Activated CD8-positive, alpha-beta memory T cell treated with anti-CD3 and anti-CD28 coated beads, Interleukin-2, amount 50 U/mL, for 24 hours (primary cell): ENCODE data around the gene OSBPL3.

ENCODE experiments used
- DNase-seq: peaks from one replicate; pipeline ENCODE4 v3.0.0-alpha.2; 2020; ENCODE audit errors: extremely low read depth

Gene OSBPL3

DNA sequence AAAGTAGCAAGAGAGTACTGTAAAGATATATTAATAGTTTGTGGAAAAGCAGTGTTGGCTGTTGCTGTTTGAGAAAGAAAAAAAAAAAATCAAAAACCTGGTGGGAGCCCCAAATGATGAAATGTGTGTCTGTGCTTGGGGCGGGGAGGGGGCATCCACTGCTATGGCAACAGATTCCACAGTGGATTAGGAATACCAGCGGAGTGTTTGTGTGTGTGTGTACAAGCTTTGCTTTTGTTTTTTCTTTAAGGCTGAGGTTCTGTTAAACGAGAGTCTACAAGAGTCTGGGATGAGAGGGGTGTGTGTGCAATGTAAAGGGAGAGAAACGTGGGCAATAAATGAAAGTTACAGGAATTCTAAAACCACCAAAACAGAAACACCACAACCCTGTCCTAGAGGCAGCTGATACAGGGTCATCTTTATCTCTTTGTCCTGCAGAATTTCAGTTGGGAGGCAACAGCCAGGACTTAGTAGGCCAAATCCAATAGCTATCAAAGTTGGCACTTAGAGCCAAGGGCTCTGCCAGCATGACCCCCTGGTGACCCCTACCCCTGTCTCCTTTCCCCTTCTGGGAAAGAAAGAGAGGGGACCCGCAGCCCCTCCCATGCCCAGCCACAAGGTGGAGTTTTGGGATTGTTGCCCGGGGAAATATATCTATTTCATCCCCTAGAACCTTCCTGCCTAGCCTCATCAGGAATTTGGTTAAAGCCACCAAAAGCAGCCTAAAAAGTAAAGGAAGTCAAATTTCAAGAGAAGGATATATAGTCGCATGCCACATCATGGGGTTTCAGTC lies 85.4 kb downstream of the OSBPL3 start:
- DNase-seq: no peak

DNA sequence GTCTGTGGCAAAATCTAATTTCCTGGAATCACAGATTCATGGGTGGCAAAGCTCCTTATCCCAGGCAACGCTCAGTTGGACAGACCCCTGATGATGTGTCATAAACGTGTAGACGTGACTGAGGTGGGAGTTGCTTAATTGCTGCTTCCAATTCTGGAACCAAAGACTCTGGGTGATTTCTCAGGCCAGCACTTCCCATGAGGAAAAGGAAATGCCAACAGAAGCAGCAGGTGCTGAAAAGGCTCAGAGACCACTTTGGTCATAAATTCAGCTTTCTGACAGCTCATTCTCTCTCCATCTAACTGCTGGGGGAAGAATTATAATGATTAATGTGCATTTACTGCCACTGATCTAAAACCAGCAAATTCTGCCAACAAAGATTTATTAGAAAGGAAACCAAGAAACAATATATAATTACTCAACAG lies 88.7 kb downstream of the OSBPL3 start:
- no peak for DNase-seq

DNA sequence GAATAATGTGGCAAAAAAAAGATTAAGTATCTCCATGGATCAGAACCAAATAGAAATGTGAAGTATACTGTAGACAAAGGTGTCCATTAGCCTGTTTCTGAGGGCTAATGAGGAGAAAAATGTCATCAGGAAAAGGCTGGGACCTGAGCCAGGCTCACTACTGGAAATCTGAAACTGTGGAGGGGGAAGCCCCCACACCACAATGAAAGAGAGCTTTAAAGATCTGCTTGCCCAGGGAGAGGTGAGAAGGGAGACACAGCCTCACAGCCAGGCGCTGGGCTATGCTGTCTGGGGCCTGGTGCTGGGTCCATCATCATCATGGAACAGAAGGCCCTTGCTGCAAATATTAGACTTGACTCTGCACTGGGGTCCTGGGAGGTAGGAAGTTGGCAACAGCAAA lies 90.4 kb downstream of the OSBPL3 start:
- no peak for DNase-seq

DNA sequence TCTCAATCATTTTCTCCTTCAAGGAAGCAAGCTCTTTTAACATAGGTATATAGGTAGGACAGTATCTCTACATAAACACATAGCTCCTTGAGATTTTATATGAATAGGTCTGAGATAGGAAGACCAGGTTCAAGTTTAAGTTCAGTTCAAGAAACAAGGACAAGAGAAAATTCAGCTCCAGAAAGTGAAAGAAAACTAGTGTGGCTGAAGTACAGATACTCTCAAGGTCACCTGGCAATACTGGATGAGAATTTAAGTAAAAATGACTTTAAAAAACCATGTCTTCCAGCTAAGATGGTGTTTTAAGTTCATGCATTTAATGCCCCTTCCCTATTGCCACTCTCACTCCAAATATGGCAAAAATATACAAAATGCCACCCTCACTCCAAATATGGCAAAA lies 91.3 kb downstream of the OSBPL3 start:
- no peak for DNase-seq

GRCh38 chr7:24885716-24886115 lies 94.3 kb downstream of the OSBPL3 start:
- no peak for DNase-seq

DNA sequence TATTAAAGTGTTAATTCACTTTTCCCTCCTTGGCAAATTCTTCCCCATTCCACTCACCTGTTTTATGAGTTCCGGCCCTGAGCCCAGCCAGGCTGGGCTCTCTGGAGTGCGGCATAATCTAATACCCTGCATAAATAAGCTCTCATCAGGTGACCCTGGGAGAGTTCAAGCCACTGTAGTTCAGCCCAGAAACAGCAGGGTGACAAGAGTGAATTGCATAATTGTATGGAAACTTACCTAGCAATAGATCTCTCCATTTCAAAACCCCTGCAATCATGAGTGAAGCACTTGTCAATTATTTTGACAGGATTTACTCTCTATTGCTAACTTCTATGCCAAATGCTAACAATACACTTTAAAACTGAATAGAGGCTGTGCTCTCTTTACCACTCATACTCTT lies 94.7 kb downstream of the OSBPL3 start:
- DNase-seq: no peak

DNA sequence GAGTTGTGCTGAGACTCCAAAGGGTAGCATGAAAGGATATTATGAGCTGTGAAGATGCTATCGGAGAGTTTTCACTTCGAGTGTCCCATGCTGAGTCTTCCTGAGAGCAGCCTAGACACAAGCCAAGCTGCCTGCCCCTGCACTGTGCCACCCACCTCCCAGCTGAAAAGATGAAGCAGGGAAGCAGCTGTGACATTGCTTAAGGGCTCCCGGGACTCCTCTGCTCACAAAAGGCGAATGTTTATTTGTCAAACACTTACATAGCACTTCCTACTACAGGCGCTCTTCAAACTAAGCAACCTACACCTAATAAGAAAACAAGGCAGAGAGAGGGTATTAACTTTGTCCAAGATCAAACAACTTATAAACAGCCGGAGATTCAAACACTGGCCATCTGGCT lies 95.6 kb downstream of the OSBPL3 start:
- DNase-seq: no peak

DNA sequence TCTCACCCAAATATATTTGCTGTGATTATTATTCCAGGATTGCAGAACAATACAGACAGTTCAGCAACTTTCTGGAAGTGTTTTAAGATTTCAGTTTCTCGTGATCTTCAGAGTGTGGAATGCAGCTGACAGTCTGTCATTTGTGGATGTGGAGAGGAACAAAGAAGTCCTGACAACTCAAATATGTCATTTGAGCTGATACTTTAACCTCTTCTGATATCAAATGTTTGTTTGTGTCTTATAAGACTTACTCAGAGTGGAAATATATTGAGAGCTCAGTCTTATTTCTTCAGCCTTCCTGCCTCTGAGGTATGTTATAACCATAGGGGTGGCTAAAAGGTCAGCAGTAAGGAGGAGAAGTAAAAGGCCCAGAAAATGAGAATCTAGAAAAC lies 96.4 kb downstream of the OSBPL3 start:
- no peak for DNase-seq

GRCh38 chr7:24882989-24883621 lies 96.9 kb downstream of the OSBPL3 start:
- no peak for DNase-seq

DNA sequence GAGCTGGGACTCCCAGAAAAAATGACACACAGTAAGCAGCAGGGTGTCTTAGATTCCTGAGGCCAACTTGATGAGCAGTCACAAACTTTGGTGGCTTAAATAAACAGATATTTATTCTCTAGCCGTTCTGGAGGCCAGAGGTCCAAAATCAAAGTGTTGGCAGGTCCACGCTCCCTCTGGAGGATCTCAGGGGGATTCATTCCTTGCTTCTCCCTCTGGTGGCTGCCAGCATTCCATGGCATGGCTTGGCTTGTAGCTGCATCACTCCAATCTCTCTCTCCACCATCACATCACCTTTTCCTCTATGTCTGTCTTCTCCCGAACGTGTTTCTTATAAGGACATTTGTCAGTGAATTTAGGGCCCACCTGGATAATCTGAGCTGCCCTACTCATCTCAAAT lies 98.4 kb downstream of the OSBPL3 start:
- DNase-seq: no peak

- DNase-seq: no peak
Observed at GRCh38 chr7:24880886-24881285, 99.1 kb downstream of the OSBPL3 start.

GRCh38 chr7:24879291-24879690 lies 100.7 kb downstream of the OSBPL3 start:
- DNase-seq: no peak

DNA sequence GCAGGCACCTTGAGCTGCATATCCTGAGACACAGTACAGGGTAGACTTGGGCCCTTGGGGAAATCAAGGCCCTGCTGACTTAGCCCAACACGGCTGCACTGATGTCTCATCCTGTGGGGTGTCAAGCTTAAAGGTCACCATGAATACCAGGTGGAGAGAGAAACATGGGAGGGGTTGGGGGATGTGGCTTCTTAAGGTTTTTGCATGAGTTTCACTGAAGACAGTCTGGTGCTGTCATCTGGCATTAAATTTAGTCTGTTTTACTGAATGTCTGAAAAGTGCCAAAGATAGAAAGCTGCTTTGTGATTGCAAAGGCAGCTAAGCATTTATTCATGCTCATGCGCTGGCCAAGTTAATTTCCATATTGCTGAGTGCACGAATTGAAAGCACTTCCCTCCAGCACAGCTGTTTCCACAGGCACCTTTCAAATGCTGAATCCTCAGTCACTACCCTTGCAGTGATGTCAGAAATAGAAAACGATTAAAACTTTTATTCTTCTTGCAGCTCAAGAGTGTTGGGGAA lies 102.1 kb downstream of the OSBPL3 start:
- no peak for DNase-seq

GRCh38 chr7:24874791-24875190 lies 105.2 kb downstream of the OSBPL3 start:
- no peak for DNase-seq

GRCh38 chr7:24873944-24874343 lies 106.0 kb downstream of the OSBPL3 start:
- no peak for DNase-seq

GRCh38 chr7:24871770-24872169 lies 108.2 kb downstream of the OSBPL3 start:
- no peak for DNase-seq

- no peak for DNase-seq
Observed at GRCh38 chr7:24870766-24871165, 109.2 kb downstream of the OSBPL3 start.

DNA sequence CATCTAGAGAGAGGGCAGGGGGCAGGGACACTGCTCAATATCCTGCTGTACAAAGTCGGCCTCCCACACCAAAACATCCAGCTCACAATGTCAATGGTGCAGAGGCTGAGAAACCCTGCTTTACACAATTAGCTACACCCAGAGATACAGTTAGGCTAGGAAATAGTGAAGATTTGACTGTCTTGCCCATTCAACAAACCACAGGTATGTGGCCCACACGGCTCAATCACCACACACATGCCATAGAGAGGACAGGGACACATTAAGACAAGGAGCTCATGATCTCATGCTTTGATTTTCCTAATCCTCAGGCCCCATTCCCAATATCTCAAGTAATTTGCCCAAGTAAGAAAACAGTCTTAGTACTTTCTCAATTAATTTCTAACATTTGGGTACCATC lies 110.4 kb downstream of the OSBPL3 start:
- no peak for DNase-seq

- no peak for DNase-seq
Observed at GRCh38 chr7:24868741-24869140, 111.2 kb downstream of the OSBPL3 start.

GRCh38 chr7:24866004-24866615 lies 113.9 kb downstream of the OSBPL3 start:
- peak; percentile 28 for DNase-seq

DNA sequence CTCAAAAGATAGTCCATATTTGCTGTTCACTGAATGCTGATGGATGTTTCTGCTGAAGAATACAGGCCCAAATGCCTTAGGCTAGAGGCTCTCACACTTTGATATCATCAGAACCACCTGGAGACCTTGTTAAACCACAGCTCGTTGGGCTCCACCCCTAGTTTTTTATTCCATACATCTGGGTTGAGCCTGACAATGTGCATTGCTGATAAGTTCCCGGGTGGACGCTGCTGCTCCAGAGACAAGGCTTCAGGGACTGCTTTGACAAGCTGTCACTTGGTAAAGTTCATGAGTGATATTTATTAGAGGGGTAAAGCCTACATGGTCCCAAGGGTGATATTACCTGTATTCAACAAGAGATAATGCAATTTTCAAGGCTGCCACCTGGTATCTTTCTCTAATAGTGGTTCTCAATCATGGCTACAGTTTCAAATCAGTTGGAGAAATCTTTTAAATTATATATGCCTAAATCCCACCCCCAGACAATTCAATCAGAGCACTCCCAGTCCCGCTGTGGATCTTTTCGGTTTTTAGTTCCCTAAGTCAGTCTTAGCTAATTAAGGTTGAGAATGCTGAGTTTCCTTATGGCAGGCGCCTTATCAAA lies 115.7 kb downstream of the OSBPL3 start:
- no peak for DNase-seq

DNA sequence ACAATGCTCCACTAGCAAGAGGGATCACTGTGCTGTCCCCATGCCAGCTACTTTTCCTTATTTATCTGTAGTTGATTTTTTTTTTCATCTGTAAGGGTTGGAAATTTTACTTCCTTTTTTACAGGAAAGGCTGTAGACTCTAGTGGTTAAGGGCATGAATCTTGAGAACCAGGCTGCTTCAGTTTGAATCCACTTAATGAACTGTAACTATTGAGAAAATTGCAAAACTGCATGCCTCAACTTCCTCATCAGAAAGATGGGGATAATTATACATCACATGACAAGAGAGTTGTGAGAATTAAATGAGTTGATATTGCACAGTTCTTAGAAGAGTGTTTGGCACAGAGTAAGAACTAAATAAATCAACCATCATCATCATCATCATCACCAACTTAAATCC lies 116.4 kb downstream of the OSBPL3 start:
- no peak for DNase-seq

DNA sequence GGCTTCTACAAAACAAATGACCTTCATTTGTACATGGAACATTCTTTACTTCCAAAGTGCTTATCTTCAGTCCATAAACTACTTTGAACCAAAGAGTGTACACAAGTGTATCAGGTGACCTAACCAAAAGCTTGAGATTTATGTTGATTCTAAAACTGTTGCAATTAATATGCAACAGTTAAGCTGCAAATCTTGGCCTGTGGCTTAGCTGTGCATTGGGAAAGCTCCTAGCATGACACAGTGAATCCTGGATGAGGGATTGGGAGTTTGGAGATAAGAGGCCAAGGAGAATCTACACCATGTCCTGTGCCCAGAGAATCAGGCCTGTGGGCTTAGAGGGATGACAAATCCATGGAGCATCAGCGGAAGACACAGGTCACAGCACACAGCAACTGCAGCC lies 117.5 kb downstream of the OSBPL3 start:
- DNase-seq: no peak
